Measurements from ENCODE around the gene OPA3.

DNA sequence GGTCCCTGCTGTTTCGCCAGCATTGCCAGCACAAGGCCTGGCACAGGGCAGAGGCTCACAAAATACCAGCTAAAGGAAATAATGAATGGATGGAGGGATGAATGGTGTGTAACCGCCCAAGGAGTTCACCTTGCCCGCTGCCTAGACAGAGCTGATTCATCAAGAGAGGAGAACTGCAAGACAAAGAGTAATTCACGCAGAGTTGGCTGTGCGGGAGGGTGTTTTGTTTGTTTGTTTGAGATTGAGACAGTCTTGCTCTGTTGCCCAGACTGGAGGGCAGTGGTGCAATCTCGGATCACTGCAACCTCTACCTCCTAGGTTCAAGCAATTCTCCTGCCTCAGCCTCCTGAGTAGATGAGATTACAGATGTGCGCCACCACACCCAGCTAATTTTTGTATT lies 3.0 kb downstream of the OPA3 start:
- TF ChIP-seq POLR2AphosphoS5 (IDR thresholded peaks at IDR 0.05) = no peak
- TF ChIP-seq, protein P1, sequence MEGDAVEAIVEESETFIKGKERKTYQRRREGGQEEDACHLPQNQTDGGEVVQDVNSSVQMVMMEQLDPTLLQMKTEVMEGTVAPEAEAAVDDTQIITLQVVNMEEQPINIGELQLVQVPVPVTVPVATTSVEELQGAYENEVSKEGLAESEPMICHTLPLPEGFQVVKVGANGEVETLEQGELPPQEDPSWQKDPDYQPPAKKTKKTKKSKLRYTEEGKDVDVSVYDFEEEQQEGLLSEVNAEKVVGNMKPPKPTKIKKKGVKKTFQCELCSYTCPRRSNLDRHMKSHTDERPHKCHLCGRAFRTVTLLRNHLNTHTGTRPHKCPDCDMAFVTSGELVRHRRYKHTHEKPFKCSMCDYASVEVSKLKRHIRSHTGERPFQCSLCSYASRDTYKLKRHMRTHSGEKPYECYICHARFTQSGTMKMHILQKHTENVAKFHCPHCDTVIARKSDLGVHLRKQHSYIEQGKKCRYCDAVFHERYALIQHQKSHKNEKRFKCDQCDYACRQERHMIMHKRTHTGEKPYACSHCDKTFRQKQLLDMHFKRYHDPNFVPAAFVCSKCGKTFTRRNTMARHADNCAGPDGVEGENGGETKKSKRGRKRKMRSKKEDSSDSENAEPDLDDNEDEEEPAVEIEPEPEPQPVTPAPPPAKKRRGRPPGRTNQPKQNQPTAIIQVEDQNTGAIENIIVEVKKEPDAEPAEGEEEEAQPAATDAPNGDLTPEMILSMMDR (IDR thresholded peaks at IDR 0.05; ENCODE audit: poor library complexity, severe bottlenecking) = no peak
- TF ChIP-seq SMC3 (conservative IDR thresholded peaks at IDR 0.05; ENCODE audit: poor library complexity) = no peak
- TF ChIP-seq EZH2 (IDR thresholded peaks at IDR 0.05; ENCODE audit: borderline replicate concordance, insufficient read depth, low read length, poor library complexity, severe bottlenecking) = no peak
- TF ChIP-seq EP300 (conservative IDR thresholded peaks at IDR 0.05; ENCODE audit: poor library complexity, severe bottlenecking) = no peak
- TF ChIP-seq TAF1 (IDR thresholded peaks at IDR 0.05; ENCODE audit: low read depth) = no peak
- TF ChIP-seq, protein P2, sequence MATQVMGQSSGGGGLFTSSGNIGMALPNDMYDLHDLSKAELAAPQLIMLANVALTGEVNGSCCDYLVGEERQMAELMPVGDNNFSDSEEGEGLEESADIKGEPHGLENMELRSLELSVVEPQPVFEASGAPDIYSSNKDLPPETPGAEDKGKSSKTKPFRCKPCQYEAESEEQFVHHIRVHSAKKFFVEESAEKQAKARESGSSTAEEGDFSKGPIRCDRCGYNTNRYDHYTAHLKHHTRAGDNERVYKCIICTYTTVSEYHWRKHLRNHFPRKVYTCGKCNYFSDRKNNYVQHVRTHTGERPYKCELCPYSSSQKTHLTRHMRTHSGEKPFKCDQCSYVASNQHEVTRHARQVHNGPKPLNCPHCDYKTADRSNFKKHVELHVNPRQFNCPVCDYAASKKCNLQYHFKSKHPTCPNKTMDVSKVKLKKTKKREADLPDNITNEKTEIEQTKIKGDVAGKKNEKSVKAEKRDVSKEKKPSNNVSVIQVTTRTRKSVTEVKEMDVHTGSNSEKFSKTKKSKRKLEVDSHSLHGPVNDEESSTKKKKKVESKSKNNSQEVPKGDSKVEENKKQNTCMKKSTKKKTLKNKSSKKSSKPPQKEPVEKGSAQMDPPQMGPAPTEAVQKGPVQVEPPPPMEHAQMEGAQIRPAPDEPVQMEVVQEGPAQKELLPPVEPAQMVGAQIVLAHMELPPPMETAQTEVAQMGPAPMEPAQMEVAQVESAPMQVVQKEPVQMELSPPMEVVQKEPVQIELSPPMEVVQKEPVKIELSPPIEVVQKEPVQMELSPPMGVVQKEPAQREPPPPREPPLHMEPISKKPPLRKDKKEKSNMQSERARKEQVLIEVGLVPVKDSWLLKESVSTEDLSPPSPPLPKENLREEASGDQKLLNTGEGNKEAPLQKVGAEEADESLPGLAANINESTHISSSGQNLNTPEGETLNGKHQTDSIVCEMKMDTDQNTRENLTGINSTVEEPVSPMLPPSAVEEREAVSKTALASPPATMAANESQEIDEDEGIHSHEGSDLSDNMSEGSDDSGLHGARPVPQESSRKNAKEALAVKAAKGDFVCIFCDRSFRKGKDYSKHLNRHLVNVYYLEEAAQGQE (IDR thresholded peaks at IDR 0.05; ENCODE audit: borderline replicate concordance) = no peak
- no peak for TF ChIP-seq RAD21 (conservative IDR thresholded peaks at IDR 0.05)

Data from neural cell (in vitro differentiated cells).